ENCODE results near the gene VAT1. TPM values are rescaled to one million over a fixed set of nuclear protein-coding genes. Genes with fewer than 3 reads are reported as not detected.

The VAT1 gene
- total and polyA plus RNA-seq, 9 of the 15 experiments (the other 6 are each of a cell fraction or from before 2014, with no cell fraction given), result 29.4 to 153 (median 66.7) TPM

DNA sequence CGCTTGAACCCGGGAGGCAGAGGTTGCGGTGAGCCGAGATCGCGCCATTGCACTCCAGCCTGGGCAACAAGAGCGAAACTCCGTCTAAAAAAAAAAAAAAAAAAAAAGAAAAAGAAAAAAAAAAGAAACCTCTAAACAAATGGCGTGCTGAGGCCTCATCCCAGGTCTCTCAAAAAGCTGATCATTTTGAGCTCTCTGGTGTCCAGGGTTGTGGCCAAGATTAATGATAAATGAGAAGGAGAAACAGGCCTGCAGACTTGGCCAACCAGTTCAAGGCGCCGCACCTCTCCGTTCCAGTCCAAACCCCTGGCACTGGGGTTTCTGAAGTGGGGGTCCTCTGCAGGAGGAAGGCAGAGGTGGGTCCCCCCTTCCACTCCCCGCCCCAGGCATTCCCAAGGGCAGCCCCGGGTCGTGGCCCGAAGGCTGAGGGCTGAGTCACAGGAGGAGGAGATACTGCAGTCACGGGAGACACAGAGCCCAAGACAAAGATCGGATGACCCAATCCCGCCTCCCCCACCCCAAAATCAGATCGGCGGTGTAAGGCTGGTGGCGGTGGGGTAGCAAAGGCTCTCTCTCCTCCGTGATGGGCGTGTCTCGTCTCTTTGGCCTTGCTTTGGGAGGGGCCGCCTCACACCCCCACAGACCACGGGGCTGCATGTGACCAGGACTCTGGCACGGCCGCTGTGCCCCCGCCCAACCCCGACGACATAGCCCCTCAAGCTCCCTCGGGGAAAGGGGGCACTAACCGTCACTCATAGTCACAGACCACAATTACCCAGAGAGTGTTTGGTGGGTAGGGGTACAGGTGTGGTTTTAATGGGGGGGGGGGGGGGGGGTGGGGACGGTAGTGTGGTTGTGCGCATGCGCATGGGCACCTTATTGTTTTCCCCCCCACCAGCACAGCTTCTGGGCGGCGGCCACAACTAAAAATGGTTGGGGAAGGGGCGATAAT is 1.1 kb downstream of the VAT1 start (continued):
- no peak for TF ChIP-seq ATF1 (CRISPR knock-in tag; IDR thresholded peaks at IDR 0.05)
- TF ChIP-seq ATF1 (tag; IDR thresholded peaks at IDR 0.05), result peak; percentile 75
- peak; percentile 98 for TF ChIP-seq SOX6 (IDR thresholded peaks at IDR 0.05)
- TF ChIP-seq RBM34 (IDR thresholded peaks at IDR 0.05; ENCODE audit: borderline replicate concordance, insufficient read depth, low read length), result no peak
- TF ChIP-seq, protein P1, sequence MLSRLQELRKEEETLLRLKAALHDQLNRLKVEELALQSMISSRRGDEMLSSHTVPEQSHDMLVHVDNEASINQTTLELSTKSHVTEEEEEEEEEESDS (CRISPR knock-in tag; IDR thresholded peaks at IDR 0.05), result no peak
- TF ChIP-seq, protein P2, sequence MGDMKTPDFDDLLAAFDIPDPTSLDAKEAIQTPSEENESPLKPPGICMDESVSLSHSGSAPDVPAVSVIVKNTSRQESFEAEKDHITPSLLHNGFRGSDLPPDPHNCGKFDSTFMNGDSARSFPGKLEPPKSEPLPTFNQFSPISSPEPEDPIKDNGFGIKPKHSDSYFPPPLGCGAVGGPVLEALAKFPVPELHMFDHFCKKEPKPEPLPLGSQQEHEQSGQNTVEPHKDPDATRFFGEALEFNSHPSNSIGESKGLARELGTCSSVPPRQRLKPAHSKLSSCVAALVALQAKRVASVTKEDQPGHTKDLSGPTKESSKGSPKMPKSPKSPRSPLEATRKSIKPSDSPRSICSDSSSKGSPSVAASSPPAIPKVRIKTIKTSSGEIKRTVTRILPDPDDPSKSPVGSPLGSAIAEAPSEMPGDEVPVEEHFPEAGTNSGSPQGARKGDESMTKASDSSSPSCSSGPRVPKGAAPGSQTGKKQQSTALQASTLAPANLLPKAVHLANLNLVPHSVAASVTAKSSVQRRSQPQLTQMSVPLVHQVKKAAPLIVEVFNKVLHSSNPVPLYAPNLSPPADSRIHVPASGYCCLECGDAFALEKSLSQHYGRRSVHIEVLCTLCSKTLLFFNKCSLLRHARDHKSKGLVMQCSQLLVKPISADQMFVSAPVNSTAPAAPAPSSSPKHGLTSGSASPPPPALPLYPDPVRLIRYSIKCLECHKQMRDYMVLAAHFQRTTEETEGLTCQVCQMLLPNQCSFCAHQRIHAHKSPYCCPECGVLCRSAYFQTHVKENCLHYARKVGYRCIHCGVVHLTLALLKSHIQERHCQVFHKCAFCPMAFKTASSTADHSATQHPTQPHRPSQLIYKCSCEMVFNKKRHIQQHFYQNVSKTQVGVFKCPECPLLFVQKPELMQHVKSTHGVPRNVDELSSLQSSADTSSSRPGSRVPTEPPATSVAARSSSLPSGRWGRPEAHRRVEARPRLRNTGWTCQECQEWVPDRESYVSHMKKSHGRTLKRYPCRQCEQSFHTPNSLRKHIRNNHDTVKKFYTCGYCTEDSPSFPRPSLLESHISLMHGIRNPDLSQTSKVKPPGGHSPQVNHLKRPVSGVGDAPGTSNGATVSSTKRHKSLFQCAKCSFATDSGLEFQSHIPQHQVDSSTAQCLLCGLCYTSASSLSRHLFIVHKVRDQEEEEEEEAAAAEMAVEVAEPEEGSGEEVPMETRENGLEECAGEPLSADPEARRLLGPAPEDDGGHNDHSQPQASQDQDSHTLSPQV (IDR thresholded peaks at IDR 0.05), result 0 out of 2 replicates have a peak, but pooled peaks have one; percentile 43
- no peak for TF ChIP-seq SNRNP70 (optimal IDR thresholded peaks at IDR 0.05; ENCODE audit: low read depth, low read length)
- TF ChIP-seq MTF1 (CRISPR knock-in tag; IDR thresholded peaks at IDR 0.05; ENCODE audit: borderline replicate concordance), result no peak
- TF ChIP-seq ZNF589 (CRISPR knock-in tag; IDR thresholded peaks at IDR 0.05; ENCODE audit: low read depth), result no peak
- TF ChIP-seq, protein P3, sequence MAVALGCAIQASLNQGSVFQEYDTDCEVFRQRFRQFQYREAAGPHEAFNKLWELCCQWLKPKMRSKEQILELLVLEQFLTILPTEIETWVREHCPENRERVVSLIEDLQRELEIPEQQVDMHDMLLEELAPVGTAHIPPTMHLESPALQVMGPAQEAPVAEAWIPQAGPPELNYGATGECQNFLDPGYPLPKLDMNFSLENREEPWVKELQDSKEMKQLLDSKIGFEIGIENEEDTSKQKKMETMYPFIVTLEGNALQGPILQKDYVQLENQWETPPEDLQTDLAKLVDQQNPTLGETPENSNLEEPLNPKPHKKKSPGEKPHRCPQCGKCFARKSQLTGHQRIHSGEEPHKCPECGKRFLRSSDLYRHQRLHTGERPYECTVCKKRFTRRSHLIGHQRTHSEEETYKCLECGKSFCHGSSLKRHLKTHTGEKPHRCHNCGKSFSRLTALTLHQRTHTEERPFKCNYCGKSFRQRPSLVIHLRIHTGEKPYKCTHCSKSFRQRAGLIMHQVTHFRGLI (CRISPR knock-in tag; IDR thresholded peaks at IDR 0.05), result no peak
- TF ChIP-seq, protein P4, sequence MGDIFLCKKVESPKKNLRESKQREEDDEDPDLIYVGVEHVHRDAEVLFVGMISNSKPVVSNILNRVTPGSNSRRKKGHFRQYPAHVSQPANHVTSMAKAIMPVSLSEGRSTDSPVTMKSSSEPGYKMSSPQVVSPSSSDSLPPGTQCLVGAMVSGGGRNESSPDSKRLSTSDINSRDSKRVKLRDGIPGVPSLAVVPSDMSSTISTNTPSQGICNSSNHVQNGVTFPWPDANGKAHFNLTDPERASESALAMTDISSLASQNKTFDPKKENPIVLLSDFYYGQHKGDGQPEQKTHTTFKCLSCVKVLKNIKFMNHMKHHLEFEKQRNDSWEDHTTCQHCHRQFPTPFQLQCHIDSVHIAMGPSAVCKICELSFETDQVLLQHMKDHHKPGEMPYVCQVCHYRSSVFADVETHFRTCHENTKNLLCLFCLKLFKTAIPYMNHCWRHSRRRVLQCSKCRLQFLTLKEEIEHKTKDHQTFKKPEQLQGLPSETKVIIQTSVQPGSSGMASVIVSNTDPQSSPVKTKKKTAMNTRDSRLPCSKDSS (IDR thresholded peaks at IDR 0.05; ENCODE audit: low read depth, partially characterized antibody), result no peak
- peak; percentile 69 to 98; a peak in 3 of 4 replicates for TF ChIP-seq RCOR1 (IDR thresholded peaks at IDR 0.05; ENCODE audit: borderline replicate concordance in 1 of 2, low read depth in 2 of 2, low read length in 2 of 2)
- no peak for TF ChIP-seq SIN3B (IDR thresholded peaks at IDR 0.05; ENCODE audit: low read depth)
- TF ChIP-seq, protein P5, sequence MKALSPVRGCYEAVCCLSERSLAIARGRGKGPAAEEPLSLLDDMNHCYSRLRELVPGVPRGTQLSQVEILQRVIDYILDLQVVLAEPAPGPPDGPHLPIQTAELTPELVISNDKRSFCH (CRISPR knock-in tag; IDR thresholded peaks at IDR 0.05), result no peak
- TF ChIP-seq, protein P5 (tag; IDR thresholded peaks at IDR 0.05), result 0 out of 2 replicates have a peak, but pooled peaks have one; percentile 28
- TF ChIP-seq, protein P6, sequence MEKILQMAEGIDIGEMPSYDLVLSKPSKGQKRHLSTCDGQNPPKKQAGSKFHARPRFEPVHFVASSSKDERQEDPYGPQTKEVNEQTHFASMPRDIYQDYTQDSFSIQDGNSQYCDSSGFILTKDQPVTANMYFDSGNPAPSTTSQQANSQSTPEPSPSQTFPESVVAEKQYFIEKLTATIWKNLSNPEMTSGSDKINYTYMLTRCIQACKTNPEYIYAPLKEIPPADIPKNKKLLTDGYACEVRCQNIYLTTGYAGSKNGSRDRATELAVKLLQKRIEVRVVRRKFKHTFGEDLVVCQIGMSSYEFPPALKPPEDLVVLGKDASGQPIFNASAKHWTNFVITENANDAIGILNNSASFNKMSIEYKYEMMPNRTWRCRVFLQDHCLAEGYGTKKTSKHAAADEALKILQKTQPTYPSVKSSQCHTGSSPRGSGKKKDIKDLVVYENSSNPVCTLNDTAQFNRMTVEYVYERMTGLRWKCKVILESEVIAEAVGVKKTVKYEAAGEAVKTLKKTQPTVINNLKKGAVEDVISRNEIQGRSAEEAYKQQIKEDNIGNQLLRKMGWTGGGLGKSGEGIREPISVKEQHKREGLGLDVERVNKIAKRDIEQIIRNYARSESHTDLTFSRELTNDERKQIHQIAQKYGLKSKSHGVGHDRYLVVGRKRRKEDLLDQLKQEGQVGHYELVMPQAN (IDR thresholded peaks at IDR 0.05; ENCODE audit: borderline replicate concordance), result peak; percentile 31; the same call in 1 of the 2 replicates

All from K562 (cell line).